ENCODE results near the gene MAST4.

The MAST4 gene

DNA sequence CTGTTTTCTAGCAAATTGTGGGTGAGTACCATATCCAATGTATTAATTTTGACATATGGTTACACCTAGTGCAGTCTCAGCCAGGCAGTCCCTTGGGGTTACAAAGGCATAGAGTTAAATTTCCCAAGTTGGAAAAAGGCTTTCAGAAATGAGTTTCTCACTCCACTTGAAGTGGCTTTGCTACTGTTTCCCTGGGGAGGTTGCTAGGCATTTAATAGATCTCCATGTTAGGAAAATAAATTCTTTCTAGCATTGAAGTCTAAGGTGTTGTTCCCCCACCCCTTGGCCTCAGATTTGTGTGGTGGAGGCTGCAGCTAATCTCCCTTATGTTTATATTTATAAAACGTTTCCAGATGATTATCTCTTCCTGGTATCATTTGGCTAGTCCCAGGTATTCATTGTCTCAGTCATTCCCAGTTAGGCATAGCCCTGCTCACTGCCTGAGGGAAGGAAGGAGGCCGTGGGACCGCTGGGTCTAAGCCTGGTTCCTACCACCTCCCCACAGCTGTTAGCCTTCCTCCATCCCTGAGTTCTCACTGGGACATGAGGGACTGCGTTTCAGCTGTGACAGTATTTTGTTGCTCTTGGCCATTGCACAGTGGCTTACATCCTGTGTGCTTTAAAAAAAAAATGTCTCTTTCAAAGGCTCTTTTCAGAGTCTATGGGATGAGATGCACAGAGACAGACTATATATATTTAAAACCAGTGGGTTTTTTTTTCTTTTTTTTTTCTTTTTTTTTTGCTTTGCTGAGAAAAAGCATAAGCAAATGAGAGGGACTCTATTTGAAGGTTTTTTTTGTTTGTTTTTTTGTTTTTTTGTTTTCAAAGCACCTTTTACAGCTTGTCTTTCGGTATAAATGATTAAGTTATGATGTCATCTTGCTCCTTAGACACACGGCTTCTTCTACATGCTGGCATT, 121.5 kb downstream of the MAST4 start (continued):
- TF ChIP-seq, protein P1, sequence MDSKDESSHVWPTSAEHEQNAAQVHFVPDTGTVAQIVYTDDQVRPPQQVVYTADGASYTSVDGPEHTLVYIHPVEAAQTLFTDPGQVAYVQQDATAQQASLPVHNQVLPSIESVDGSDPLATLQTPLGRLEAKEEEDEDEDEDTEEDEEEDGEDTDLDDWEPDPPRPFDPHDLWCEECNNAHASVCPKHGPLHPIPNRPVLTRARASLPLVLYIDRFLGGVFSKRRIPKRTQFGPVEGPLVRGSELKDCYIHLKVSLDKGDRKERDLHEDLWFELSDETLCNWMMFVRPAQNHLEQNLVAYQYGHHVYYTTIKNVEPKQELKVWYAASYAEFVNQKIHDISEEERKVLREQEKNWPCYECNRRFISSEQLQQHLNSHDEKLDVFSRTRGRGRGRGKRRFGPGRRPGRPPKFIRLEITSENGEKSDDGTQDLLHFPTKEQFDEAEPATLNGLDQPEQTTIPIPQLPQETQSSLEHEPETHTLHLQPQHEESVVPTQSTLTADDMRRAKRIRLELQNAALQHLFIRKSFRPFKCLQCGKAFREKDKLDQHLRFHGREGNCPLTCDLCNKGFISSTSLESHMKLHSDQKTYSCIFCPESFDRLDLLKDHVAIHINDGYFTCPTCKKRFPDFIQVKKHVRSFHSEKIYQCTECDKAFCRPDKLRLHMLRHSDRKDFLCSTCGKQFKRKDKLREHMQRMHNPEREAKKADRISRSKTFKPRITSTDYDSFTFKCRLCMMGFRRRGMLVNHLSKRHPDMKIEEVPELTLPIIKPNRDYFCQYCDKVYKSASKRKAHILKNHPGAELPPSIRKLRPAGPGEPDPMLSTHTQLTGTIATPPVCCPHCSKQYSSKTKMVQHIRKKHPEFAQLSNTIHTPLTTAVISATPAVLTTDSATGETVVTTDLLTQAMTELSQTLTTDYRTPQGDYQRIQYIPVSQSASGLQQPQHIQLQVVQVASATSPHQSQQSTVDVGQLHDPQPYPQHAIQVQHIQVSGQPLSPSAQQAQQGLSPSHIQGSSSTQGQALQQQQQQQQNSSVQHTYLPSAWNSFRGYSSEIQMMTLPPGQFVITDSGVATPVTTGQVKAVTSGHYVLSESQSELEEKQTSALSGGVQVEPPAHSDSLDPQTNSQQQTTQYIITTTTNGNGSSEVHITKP (tag by site-specific recombination; IDR thresholded peaks at IDR 0.05), result peak; percentile 58
- no peak for TF ChIP-seq ZNF610 (tag by site-specific recombination; IDR thresholded peaks at IDR 0.05; ENCODE audit: borderline replicate concordance)
- no peak for TF ChIP-seq REPIN1 (tag by site-specific recombination; IDR thresholded peaks at IDR 0.05; ENCODE audit: low read depth)
- TF ChIP-seq, protein P2, sequence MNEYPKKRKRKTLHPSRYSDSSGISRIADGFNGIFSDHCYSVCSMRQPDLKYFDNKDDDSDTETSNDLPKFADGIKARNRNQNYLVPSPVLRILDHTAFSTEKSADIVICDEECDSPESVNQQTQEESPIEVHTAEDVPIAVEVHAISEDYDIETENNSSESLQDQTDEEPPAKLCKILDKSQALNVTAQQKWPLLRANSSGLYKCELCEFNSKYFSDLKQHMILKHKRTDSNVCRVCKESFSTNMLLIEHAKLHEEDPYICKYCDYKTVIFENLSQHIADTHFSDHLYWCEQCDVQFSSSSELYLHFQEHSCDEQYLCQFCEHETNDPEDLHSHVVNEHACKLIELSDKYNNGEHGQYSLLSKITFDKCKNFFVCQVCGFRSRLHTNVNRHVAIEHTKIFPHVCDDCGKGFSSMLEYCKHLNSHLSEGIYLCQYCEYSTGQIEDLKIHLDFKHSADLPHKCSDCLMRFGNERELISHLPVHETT (tag by site-specific recombination; IDR thresholded peaks at IDR 0.05), result 0 out of 2 replicates have a peak, but pooled peaks have one; percentile 15
- no peak for TF ChIP-seq ZNF274 (IDR thresholded peaks at IDR 0.05; ENCODE audit: low read length)
- TF ChIP-seq ZNF274 (tag by site-specific recombination; IDR thresholded peaks at IDR 0.05; ENCODE audit: borderline replicate concordance), result no peak
- TF ChIP-seq, protein P3, sequence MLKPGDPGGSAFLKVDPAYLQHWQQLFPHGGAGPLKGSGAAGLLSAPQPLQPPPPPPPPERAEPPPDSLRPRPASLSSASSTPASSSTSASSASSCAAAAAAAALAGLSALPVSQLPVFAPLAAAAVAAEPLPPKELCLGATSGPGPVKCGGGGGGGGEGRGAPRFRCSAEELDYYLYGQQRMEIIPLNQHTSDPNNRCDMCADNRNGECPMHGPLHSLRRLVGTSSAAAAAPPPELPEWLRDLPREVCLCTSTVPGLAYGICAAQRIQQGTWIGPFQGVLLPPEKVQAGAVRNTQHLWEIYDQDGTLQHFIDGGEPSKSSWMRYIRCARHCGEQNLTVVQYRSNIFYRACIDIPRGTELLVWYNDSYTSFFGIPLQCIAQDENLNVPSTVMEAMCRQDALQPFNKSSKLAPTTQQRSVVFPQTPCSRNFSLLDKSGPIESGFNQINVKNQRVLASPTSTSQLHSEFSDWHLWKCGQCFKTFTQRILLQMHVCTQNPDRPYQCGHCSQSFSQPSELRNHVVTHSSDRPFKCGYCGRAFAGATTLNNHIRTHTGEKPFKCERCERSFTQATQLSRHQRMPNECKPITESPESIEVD (tag by site-specific recombination; IDR thresholded peaks at IDR 0.05), result peak; percentile 96
- TF ChIP-seq, protein P4, sequence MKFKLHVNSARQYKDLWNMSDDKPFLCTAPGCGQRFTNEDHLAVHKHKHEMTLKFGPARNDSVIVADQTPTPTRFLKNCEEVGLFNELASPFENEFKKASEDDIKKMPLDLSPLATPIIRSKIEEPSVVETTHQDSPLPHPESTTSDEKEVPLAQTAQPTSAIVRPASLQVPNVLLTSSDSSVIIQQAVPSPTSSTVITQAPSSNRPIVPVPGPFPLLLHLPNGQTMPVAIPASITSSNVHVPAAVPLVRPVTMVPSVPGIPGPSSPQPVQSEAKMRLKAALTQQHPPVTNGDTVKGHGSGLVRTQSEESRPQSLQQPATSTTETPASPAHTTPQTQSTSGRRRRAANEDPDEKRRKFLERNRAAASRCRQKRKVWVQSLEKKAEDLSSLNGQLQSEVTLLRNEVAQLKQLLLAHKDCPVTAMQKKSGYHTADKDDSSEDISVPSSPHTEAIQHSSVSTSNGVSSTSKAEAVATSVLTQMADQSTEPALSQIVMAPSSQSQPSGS (tag by site-specific recombination; IDR thresholded peaks at IDR 0.05; ENCODE audit: low read depth), result peak; percentile 92
- TF ChIP-seq ZNF175 (tag by site-specific recombination; IDR thresholded peaks at IDR 0.05), result no peak
- no peak for TF ChIP-seq ZNF768 (tag by site-specific recombination; IDR thresholded peaks at IDR 0.05)
- 0 out of 2 replicates have a peak, but pooled peaks have one; percentile 47 for TF ChIP-seq ZNF561 (tag by site-specific recombination; IDR thresholded peaks at IDR 0.05; ENCODE audit: borderline replicate concordance)
- TF ChIP-seq, protein P5, sequence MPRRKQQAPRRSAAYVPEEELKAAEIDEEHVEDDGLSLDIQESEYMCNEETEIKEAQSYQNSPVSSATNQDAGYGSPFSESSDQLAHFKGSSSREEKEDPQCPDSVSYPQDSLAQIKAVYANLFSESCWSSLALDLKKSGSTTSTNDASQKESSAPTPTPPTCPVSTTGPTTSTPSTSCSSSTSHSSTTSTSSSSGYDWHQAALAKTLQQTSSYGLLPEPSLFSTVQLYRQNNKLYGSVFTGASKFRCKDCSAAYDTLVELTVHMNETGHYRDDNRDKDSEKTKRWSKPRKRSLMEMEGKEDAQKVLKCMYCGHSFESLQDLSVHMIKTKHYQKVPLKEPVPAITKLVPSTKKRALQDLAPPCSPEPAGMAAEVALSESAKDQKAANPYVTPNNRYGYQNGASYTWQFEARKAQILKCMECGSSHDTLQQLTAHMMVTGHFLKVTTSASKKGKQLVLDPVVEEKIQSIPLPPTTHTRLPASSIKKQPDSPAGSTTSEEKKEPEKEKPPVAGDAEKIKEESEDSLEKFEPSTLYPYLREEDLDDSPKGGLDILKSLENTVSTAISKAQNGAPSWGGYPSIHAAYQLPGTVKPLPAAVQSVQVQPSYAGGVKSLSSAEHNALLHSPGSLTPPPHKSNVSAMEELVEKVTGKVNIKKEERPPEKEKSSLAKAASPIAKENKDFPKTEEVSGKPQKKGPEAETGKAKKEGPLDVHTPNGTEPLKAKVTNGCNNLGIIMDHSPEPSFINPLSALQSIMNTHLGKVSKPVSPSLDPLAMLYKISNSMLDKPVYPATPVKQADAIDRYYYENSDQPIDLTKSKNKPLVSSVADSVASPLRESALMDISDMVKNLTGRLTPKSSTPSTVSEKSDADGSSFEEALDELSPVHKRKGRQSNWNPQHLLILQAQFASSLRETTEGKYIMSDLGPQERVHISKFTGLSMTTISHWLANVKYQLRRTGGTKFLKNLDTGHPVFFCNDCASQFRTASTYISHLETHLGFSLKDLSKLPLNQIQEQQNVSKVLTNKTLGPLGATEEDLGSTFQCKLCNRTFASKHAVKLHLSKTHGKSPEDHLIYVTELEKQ (tag by site-specific recombination; IDR thresholded peaks at IDR 0.05; ENCODE audit: borderline replicate concordance), result no peak
- no peak for TF ChIP-seq ZNF501 (tag by site-specific recombination; IDR thresholded peaks at IDR 0.05)
- TF ChIP-seq ZNF366 (tag by site-specific recombination; conservative IDR thresholded peaks at IDR 0.05), result 0 out of 2 replicates have a peak, but pooled peaks have one; percentile 14
- TF ChIP-seq ZSCAN30 (tag by site-specific recombination; IDR thresholded peaks at IDR 0.05), result no peak
- TF ChIP-seq ZNF558 (tag by site-specific recombination; IDR thresholded peaks at IDR 0.05), result no peak
- TF ChIP-seq, protein P6, sequence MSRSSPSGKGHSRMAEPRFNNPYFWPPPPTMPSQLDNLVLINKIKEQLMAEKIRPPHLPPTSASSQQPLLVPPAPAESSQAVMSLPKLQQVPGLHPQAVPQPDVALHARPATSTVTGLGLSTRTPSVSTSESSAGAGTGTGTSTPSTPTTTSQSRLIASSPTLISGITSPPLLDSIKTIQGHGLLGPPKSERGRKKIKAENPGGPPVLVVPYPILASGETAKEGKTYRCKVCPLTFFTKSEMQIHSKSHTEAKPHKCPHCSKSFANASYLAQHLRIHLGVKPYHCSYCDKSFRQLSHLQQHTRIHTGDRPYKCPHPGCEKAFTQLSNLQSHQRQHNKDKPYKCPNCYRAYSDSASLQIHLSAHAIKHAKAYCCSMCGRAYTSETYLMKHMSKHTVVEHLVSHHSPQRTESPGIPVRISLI (tag by site-specific recombination; IDR thresholded peaks at IDR 0.05), result peak; percentile 98
- TF ChIP-seq ZNF677 (tag by site-specific recombination; IDR thresholded peaks at IDR 0.05), result no peak
- TF ChIP-seq SP7 (tag by site-specific recombination; IDR thresholded peaks at IDR 0.05), result 0 out of 2 replicates have a peak, but pooled peaks have one; percentile 45
- peak; percentile 72 for TF ChIP-seq FEZF1 (tag by site-specific recombination; IDR thresholded peaks at IDR 0.05)
- TF ChIP-seq SALL2 (tag by site-specific recombination; IDR thresholded peaks at IDR 0.05; ENCODE audit: borderline replicate concordance), result no peak
- TF ChIP-seq SCRT2 (tag by site-specific recombination; IDR thresholded peaks at IDR 0.05), result no peak
- no peak for TF ChIP-seq ZNF19 (tag by site-specific recombination; IDR thresholded peaks at IDR 0.05; ENCODE audit: low read depth)
- TF ChIP-seq GLI2 (tag by site-specific recombination; IDR thresholded peaks at IDR 0.05; ENCODE audit: borderline replicate concordance, low read depth), result no peak
- TF ChIP-seq MZF1 (tag by site-specific recombination; IDR thresholded peaks at IDR 0.05; ENCODE audit: borderline replicate concordance), result peak; percentile 79; the same call in 1 of the 2 replicates
